Measurements from ENCODE around the gene CAPN14.

GRCh38 chr2:31233741-31234682 is 16.7 kb upstream of the CAPN14 start, which contains the start of gene EHD3:
- TF ChIP-seq CTCF (IDR thresholded peaks at IDR 0.05; ENCODE audit: low read depth, low read length, missing input control), result peak; percentile 48
- TF ChIP-seq NR2F2 (IDR thresholded peaks at IDR 0.05), result no peak
- TF ChIP-seq HNF4G (IDR thresholded peaks at IDR 0.05), result no peak
- TF ChIP-seq RAD21 (IDR thresholded peaks at IDR 0.05), result peak; percentile 66 to 72
- no peak for TF ChIP-seq FOXA2 (IDR thresholded peaks at IDR 0.05)
- TF ChIP-seq ZBTB33 (IDR thresholded peaks at IDR 0.05), result no peak
- TF ChIP-seq MAX (IDR thresholded peaks at IDR 0.05), result no peak
- TF ChIP-seq FOXA1 (IDR thresholded peaks at IDR 0.05), result no peak

Measured in liver (tissue), 3 donors.